ENCODE results near the gene RAPGEF5.

Gene RAPGEF5

DNA sequence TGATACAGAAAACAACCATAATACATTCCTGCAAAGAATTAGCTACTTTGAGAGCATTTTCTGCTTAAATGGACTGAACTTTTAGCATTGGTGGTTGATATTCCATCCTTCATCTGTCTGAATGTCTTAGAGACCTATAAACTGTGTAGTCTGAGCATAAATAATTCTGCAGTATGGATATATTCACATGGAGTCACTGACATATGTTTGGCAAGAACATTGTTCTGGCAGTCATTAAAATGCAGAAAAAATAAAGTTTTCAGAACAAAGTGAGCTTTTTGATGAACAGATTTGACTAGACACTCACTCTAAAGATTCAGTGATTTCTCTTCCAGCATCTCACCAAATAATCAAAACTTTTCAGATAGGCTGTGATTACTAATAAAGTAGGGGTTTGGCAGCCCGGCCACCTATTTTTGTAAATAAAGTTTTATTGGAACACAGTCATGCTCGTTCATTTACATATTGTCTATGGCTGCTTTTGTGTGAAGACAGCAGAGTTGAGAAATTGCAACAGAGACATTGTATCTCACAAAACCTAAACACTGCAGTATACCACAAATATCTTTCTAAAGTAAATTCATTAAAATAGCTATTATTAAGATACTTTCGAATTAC is 44.1 kb upstream of the RAPGEF5 start:
- ChIA-PET POLR2A (no interaction called here), CTCF (interaction anchor here (1.0 to 2.2 kb wide), 4 partner anchors 11 to 292 kb away, joined by 3 to 7 read pairs (median 4); no protein-coding TSS in a partner anchor)
- DNase-seq (ENCODE audit: extremely low spot score), result no peak
- TF ChIP-seq, protein P1, sequence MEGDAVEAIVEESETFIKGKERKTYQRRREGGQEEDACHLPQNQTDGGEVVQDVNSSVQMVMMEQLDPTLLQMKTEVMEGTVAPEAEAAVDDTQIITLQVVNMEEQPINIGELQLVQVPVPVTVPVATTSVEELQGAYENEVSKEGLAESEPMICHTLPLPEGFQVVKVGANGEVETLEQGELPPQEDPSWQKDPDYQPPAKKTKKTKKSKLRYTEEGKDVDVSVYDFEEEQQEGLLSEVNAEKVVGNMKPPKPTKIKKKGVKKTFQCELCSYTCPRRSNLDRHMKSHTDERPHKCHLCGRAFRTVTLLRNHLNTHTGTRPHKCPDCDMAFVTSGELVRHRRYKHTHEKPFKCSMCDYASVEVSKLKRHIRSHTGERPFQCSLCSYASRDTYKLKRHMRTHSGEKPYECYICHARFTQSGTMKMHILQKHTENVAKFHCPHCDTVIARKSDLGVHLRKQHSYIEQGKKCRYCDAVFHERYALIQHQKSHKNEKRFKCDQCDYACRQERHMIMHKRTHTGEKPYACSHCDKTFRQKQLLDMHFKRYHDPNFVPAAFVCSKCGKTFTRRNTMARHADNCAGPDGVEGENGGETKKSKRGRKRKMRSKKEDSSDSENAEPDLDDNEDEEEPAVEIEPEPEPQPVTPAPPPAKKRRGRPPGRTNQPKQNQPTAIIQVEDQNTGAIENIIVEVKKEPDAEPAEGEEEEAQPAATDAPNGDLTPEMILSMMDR (IDR thresholded peaks at IDR 0.05; ENCODE audit: control extremely low read depth, extremely low read depth, low read depth, missing control alignments), result no peak

DNA sequence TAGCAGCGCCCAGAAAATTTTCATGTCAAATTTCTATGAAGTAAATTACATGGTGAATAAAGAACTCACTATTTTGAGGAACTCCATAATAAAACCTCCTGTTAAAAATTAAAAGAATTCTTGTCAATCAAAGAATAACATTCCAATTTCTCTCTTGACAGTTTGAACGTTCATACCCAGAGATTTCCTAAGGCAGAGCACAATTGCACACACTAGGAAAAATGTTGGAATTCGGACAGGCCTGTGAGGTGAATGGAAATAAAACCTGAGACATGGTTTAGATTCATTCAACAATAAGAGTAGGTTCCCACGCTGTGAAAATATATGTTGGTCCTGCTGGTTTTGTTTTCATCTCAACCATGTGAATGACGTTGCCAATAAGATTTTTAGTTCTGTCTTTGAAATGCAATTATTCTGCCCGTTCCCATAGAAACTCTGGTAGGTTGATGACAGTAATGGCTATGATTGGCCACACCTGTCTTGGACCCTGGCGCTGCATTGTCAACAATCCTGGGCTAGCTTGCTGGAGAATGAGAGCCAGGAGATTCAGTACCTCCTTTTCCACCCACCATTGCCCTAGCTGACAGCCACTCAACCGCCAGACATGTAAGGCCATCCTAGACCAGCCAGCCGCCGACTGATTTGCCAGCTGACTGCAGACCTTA is 43.3 kb upstream of the RAPGEF5 start:
- DNase-seq (ENCODE audit: extremely low spot score), result no peak
- ChIA-PET POLR2A (no interaction called here), CTCF (interaction anchor here (1.4 to 2.2 kb wide), 3 partner anchors 10 to 291 kb away, joined by 4 to 7 read pairs (median 4); no protein-coding TSS in a partner anchor)

DNA sequence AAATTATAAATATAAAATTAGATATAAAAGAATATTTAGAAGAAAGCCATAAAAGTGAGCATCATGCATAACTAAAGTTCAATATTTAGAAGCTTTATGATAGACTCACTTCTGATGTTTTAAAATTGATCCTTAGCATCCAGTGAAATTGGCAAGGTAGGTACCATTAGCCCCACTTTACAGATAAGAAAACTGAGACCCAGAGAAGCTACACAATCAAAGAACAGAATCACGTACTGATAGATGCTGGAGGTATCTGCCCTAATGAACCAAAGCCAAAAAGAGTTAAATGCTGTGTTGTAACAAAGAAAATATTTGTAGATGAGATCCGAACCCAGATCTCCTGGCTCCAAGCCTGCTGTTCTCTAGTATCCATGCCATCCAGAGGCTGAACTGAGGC is 42.6 kb upstream of the RAPGEF5 start:
- TF ChIP-seq, protein P1 (IDR thresholded peaks at IDR 0.05; ENCODE audit: control extremely low read depth, extremely low read depth, low read depth, missing control alignments), result no peak
- no peak for DNase-seq (ENCODE audit: extremely low spot score)
- CTCF ChIA-PET, result interaction anchor here (1.0 to 2.2 kb wide), 3 partner anchors 8 to 39 kb away, joined by 3 to 7 read pairs (median 3); no protein-coding TSS in a partner anchor
- POLR2A ChIA-PET, result no interaction called here

More for the DNA sequence above, 43.3 kb upstream of the RAPGEF5 start:
- TF ChIP-seq, protein P1 (IDR thresholded peaks at IDR 0.05; ENCODE audit: control extremely low read depth, extremely low read depth, low read depth, missing control alignments), result no peak

DNA sequence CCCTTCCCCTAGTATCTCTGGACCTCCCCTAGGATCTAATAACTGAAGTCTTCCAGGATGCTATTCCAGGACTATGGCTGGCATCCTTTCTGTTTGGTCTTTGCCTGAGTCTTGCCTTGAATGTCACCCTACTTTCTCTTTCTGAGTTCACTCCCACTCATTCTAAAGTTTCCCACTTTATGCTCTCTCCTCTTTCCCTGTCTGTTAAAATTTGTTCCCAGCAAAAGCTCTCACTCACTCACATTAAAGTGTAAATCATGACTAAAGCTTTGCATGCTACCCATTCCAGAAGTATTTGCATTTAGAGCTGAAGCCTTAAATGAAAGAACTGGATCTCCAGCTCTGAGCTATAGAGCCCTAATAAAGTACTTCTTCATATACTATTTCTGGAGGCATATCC is 42.1 kb upstream of the RAPGEF5 start:
- CTCF ChIA-PET, result interaction anchor here (1.0 to 2.2 kb wide), 3 partner anchors 8 to 39 kb away, joined by 3 to 7 read pairs (median 3); no protein-coding TSS in a partner anchor
- no peak for DNase-seq (ENCODE audit: extremely low spot score)
- POLR2A ChIA-PET, result no interaction called here
- TF ChIP-seq, protein P1 (IDR thresholded peaks at IDR 0.05; ENCODE audit: control extremely low read depth, extremely low read depth, low read depth, missing control alignments), result no peak

DNA sequence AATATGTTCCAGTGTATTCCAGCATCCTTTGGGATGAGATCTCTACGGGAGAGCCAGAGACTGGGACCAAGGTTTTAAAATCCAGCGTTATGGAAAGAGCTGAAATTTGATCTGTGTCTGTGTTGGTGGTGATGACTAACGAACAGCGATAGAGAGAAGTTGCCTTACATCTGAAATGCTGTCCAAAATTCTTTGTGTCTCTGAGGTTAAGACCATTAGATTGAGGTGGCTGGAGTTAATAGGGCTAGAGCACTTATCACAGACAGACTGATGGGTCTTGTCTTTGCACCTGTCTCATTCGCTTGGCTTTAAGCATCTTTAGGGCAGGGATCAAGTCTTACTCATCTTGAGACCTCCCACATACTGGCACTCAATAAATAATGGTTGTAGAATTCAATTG is 41.0 kb upstream of the RAPGEF5 start:
- CTCF ChIA-PET, result no interaction called here
- POLR2A ChIA-PET, result no interaction called here
- no peak for DNase-seq (ENCODE audit: extremely low spot score)
- TF ChIP-seq, protein P1 (IDR thresholded peaks at IDR 0.05; ENCODE audit: control extremely low read depth, extremely low read depth, low read depth, missing control alignments), result no peak

GRCh38 chr7:22395222-22395621 is 38.3 kb upstream of the RAPGEF5 start:
- DNase-seq (ENCODE audit: extremely low spot score), result no peak
- POLR2A ChIA-PET, result no interaction called here
- TF ChIP-seq, protein P1 (IDR thresholded peaks at IDR 0.05; ENCODE audit: control extremely low read depth, extremely low read depth, low read depth, missing control alignments), result no peak
- CTCF ChIA-PET, result no interaction called here
